Large intestine (tissue), 3 donors: ENCODE results near the gene TMEM158. TPM values are rescaled to one million over a fixed set of nuclear protein-coding genes. Genes with fewer than 3 reads are reported as not detected.
A peak's percentile ranks its signal among the peaks of the same experiment; 100 is the strongest.

Experiments
- DNase-seq, 2 donors: peaks; one replicate each; pipeline versions ENCODE4 v3.0.0 to v3.0.0-alpha.2; 2013
- H3K27ac ChIP-seq: one replicate; pipeline ENCODE4 v1.5.1; 2013; ENCODE audit warnings: low read length
- H3K27me3 ChIP-seq: 2 replicates; pipeline ENCODE4 v1.6.1; 2013; ENCODE audit warnings: low read length; ENCODE audit not compliant: control insufficient read depth, insufficient read depth
- H3K36me3 ChIP-seq: 2 replicates; pipeline ENCODE4 v1.6.1; 2013; ENCODE audit warnings: low read length; ENCODE audit not compliant: control insufficient read depth, insufficient read depth
- H3K4me1 ChIP-seq: one replicate; pipeline ENCODE4 v1.6.1; 2013; ENCODE audit warnings: low read length; ENCODE audit not compliant: control insufficient read depth, insufficient read depth
- H3K4me3 ChIP-seq: one replicate; pipeline ENCODE4 v1.5.1; 2013; ENCODE audit warnings: low read length
- H3K9me3 ChIP-seq: one replicate; pipeline ENCODE4 v1.6.1; 2013; ENCODE audit warnings: mild to moderate bottlenecking, low read depth, low read length, moderate library complexity; ENCODE audit not compliant: control insufficient read depth
- WGBS: methylation state at CpG from one replicate; pipeline ENCODE4 v1.1.5; 2013; ENCODE audit warnings: low lambda C conversion rate; ENCODE audit not compliant: insufficient coverage; 5-methylcytosine and 5-hydroxymethylcytosine counted together
- polyA plus RNA-seq: library from polyadenylated mRNA; unstranded; fragments of 120-200 nt; gene quantifications from one replicate; pipeline ENCODE4 v1.2.1, GENCODE V29; 2013

The TMEM158 gene
- polyA plus RNA-seq, 1 donor = 2.1 TPM

GRCh38 chr3:45186871-45187270 lies 39.2 kb downstream of the TMEM158 start:
- Histone ChIP-seq H3K36me3 (no peaks in the 10 kb centered on the region), H3K27me3 (no peaks in the 10 kb centered on the region), H3K4me1 (peaks cover 17% of the 10 kb centered on the region), H3K9me3 (no peaks in the 10 kb centered on the region), H3K27ac (no peak overlapping the region), H3K4me3 (no peak overlapping the region)
- WGBS = no CpG with 5 or more reads among the region's 6 CpGs
- no peak for DNase-seq

GRCh38 chr3:45185461-45185860 lies 40.6 kb downstream of the TMEM158 start:
- Histone ChIP-seq H3K4me3 (no peak overlapping the region), H3K27me3 (no peaks in the 10 kb centered on the region), H3K9me3 (no peaks in the 10 kb centered on the region), H3K36me3 (no peaks in the 10 kb centered on the region), H3K27ac (no peak overlapping the region), H3K4me1 (peaks cover 17% of the 10 kb centered on the region)
- DNase-seq = no peak
- WGBS = no CpG with 5 or more reads among the region's 5 CpGs

GRCh38 chr3:45185052-45185451 lies 41.0 kb downstream of the TMEM158 start:
- no CpG with 5 or more reads among the region's 2 CpGs for WGBS
- Histone ChIP-seq H3K27me3 (no peaks in the 10 kb centered on the region), H3K9me3 (no peaks in the 10 kb centered on the region), H3K4me1 (peaks cover 17% of the 10 kb centered on the region), H3K27ac (no peak overlapping the region), H3K36me3 (no peaks in the 10 kb centered on the region), H3K4me3 (no peak overlapping the region)
- DNase-seq = no peak

GRCh38 chr3:45183872-45184262 lies 42.2 kb downstream of the TMEM158 start:
- H3K4me3 ChIP-seq = no peak overlapping the region
- peaks cover 13% of the 10 kb centered on the region for H3K4me1 ChIP-seq
- H3K27me3 ChIP-seq = no peaks in the 10 kb centered on the region
- WGBS = no CpG with 5 or more reads among the region's 7 CpGs
- H3K27ac ChIP-seq = no peak overlapping the region
- DNase-seq = no peak
- H3K36me3 ChIP-seq = no peaks in the 10 kb centered on the region
- H3K9me3 ChIP-seq = no peaks in the 10 kb centered on the region

GRCh38 chr3:45182915-45183871 lies 42.9 kb downstream of the TMEM158 start:
- H3K27me3 ChIP-seq = no peaks in the 10 kb centered on the region
- WGBS = 27% methylated on average over 2 of the region's 7 CpGs
- peak overlapping the region; percentile 40 for H3K27ac ChIP-seq
- DNase-seq = peak; percentile 67 to 83
- peaks cover 13% of the 10 kb centered on the region for H3K4me1 ChIP-seq
- H3K4me3 ChIP-seq = no peak overlapping the region
- no peaks in the 10 kb centered on the region for H3K9me3 ChIP-seq
- no peaks in the 10 kb centered on the region for H3K36me3 ChIP-seq

- Histone ChIP-seq H3K27me3 (peaks cover 3% of the 10 kb centered on the region), H3K36me3 (no peaks in the 10 kb centered on the region), H3K9me3 (no peaks in the 10 kb centered on the region), H3K4me3 (no peak overlapping the region), H3K27ac (no peak overlapping the region), H3K4me1 (peaks cover 13% of the 10 kb centered on the region)
- WGBS = no CpG with 5 or more reads among the region's 5 CpGs
- DNase-seq = no peak
Observed at GRCh38 chr3:45181496-45181895, 44.6 kb downstream of the TMEM158 start.

- Histone ChIP-seq H3K4me1 (peaks cover 13% of the 10 kb centered on the region), H3K27ac (no peak overlapping the region), H3K9me3 (no peaks in the 10 kb centered on the region), H3K36me3 (no peaks in the 10 kb centered on the region), H3K27me3 (peaks cover 3% of the 10 kb centered on the region), H3K4me3 (no peak overlapping the region)
- no peak for DNase-seq
- WGBS = no CpG with 5 or more reads among the region's 7 CpGs
Observed at GRCh38 chr3:45180899-45181298, 45.2 kb downstream of the TMEM158 start.

- no CpG with 5 or more reads among the region's 6 CpGs for WGBS
- peaks cover 3% of the 10 kb centered on the region for H3K27me3 ChIP-seq
- H3K4me1 ChIP-seq = peaks cover 13% of the 10 kb centered on the region
- DNase-seq = no peak
- H3K4me3 ChIP-seq = no peak overlapping the region
- H3K27ac ChIP-seq = no peak overlapping the region
- H3K36me3 ChIP-seq = no peaks in the 10 kb centered on the region
- H3K9me3 ChIP-seq = no peaks in the 10 kb centered on the region
Observed at GRCh38 chr3:45180051-45180450, 46.0 kb downstream of the TMEM158 start.

GRCh38 chr3:45179163-45179562 lies 46.9 kb downstream of the TMEM158 start:
- H3K9me3 ChIP-seq = no peaks in the 10 kb centered on the region
- DNase-seq = no peak
- no peak overlapping the region for H3K4me3 ChIP-seq
- peaks cover 3% of the 10 kb centered on the region for H3K27me3 ChIP-seq
- no peaks in the 10 kb centered on the region for H3K36me3 ChIP-seq
- H3K27ac ChIP-seq = no peak overlapping the region
- whole genome bisulfite sequencing = no CpG with 5 or more reads among the region's 3 CpGs
- H3K4me1 ChIP-seq = peaks cover 13% of the 10 kb centered on the region

GRCh38 chr3:45178183-45179023 lies 47.7 kb downstream of the TMEM158 start:
- DNase-seq = no peak
- Histone ChIP-seq H3K9me3 (no peaks in the 10 kb centered on the region), H3K27me3 (peaks cover 3% of the 10 kb centered on the region), H3K4me3 (no peak overlapping the region), H3K4me1 (peaks cover 8% of the 10 kb centered on the region), H3K36me3 (no peaks in the 10 kb centered on the region), H3K27ac (no peak overlapping the region)
- WGBS = no CpG with 5 or more reads among the region's 13 CpGs
